Thyroid gland (tissue), 4 donors: Measurements from ENCODE around the gene SH3RF1.

Experiments used
- CTCF ChIP-seq, 6 experiments: fragments of 200-600 bp in 3 of 6; fragments of 450-650 bp in 3 of 6; sonication (generic) in 3 of 6; IDR thresholded peaks; one replicate each; pipeline ENCODE4 v1.5.1; 2016 to 2019; ENCODE audit warnings: antibody characterized with exemption in 6 of 6, mild to moderate bottlenecking in 2 of 6, inconsistent platforms in 1 of 6, moderate library complexity in 1 of 6
- POLR2A ChIP-seq, 2 donors: fragments of 450-650 bp; IDR thresholded peaks; one replicate each; pipeline ENCODE4 v1.6.1; 2017; ENCODE audit warnings: antibody characterized with exemption in 2 of 2, mild to moderate bottlenecking in 2 of 2, moderate library complexity in 1 of 2

DNA sequence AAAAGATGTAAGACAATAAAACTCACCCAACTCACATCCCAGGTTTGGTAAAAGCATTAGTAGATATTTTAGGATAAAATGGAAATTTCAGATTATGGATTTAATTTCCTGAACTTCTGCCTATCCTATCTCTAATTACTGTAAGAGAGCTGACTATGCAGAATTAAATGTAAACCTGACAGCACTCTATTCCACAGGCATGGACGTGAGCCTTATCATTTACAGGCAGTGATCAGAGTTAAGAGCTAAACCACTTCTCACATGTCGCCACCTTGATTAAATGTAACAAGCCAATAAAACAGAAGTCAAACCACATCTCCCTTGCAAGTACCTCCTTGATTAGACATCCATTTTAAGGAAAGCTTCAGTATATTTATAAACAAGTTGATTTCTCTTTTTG, 163.2 kb downstream of the SH3RF1 start:
- TF ChIP-seq CTCF (IDR thresholded peaks at IDR 0.05) (no peak), POLR2A (IDR thresholded peaks at IDR 0.05) (no peak)
